ENCODE results near the gene ADRM1.

Gene ADRM1

DNA sequence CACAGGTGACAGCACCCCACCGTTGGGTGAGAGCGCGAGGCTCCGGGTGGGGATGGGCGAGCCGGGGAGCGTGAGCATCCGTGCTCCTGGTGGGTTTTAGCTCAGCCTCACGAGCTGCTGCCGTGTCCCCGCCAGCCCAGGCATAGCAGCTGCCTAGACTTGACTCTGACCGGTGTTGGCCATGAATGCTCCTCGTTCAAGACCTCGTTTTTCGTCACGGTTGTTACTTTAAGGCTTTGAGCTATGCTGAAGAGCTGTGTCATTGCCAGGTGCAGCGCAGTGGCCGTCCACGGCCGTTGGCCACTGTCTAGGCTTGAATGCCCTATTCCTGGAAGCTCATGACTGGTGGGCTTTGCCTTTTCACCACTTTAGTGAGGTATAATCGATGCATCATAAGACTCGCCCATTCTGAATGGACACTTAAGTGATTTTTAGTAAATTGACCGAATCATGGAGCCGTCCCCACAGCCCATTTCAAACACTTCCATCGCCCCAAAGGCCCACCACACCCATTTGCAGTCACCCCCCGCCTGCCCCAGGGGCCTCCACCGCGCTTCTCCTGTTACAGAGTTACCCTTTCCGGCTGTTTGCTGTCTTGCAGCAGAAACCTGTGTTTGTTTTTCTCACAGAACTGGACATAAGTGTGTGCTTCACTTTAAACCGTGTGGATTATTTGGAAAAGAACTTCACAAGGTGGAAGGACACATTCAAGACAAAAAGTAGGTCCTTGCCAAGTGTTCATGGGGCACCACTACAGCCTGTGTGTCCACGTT, 21.4 kb upstream of the ADRM1 start:
- DNase-seq: no peak

DNA sequence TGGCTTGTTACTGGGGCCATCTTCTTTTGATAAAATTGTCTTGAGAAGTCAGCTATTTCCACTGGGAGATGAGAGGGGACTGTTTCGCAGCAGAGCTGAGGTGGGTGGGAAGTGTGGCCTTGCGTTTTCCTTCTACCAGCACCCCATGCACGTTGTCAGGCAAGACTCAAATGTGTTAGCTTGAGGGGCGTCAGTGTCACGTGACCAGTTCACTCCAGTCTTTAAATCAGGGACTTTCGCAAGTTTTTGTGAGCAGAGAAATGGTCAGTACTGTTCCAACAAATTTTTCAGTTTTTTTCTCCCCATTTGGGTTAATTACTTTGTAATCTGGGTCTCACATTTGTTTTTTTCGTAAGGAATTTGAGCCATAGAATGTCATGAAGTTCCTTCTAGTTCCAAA, 20.7 kb upstream of the ADRM1 start:
- DNase-seq: no peak

DNA sequence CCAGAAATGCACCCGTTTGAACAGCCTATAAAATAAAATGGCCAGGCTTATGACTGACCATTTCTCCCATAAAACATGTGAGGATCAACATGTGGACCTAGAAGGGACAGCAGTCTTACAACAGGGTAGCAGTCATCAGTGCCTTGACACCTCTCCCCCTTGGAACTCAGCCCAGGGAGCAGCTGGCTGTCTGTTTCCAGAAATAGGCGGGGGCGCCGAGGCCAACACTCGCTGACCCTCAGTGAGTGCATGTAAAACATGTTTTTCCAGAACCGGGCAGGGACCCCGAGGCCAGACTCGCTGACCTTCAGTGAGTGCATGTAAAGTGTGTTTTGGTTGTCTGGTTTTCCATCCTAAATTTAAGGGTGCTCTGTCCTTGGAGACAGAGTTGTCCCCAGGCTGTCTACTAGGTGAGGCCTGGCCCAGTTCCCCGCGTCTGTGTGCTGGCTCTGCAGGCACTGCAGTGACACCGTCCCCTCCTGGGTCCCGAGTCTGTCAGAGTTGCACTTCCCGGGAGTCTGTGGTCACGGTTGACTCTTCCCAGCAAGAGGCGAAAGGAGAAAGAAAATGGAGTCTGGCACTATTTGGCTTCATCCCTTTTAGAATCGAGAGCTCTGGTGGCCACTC, 19.8 kb upstream of the ADRM1 start:
- DNase-seq: no peak

DNA sequence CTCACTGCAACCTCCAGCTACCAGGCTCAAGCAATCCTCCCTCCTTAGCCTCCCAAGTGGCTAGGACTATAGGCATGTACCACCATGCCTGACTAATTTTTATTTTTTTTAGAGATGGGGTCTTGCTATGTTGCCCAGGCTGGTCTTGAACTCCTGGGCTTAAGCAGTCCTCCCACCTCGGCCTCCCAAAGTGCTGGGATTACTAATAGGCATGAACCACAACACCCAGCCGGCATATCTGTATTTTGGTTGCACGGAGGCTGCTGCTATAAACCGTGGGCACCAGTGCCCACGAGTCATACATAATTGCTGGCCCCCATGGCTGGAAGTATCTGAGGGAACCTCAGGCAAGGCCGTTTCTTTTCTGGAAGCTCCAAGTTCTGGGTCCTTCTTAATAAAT, 18.3 kb upstream of the ADRM1 start:
- no peak for DNase-seq

DNA sequence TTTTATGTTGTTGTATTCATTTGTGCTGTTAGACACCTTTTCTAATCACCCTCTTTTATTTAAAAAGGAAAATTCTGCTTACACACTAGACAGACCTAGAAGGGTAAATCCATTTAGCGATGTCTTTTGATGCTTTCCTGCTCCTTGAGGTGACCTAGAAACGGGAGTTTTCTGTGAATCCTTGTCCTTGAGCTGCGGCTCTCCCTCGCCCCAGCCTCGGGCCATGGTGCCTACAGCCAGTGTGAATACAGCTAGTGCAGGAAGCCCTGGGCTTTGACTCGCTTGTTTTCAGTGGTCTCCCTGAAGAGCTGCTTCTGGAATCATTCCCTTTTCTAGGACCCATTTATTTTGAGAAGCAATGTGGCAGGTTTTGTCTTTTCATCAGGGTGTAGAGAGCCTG, 17.6 kb upstream of the ADRM1 start:
- no peak for DNase-seq

DNA sequence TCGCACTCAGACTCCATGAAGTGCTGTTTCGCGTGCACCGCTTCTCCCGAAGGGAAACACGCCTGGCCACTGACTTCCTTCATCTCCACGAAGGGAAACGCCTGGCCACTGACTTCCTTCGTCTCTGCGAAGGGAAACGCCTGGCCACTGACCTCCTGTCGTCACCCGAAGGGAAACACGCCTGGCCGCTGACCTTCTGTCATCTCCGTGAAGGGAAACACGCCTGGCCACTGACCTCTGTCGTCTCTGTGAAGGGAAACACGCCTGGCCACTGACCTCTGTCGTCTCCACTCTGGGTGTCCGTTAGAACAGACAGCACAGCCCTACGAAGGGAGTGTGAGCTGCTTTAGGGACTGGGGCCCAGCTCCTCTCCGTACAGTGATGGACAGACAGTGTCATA, 17.1 kb upstream of the ADRM1 start:
- DNase-seq: no peak

DNA sequence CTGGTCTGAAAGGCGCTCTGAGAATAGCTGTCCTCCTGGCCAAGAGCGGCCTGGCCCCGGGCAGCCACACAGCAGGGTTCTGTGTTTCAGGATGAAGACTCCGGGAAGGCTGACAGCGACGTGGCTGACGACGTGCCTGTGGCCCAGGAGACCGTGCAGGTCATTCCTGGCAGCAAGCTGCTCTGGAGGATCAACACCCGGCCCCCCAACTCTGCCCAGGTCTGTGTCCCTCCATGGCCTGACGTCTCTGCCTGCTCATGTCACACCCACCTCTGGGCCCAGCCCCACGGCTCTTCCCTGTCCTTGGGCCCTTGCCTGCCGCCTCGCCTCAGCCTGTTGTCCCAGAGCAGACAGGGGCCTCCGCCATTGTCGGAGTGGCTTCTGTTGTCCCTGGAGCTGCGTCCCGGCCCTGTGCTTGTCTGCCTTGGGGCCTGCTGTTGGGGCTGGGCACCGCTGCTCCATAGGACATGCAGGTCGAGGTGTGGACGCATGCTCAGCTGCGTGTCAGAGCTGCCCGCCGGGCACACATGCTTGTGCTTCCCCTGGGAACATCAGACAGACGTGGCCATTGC, 16.2 kb upstream of the ADRM1 start:
- DNase-seq: no peak

DNA sequence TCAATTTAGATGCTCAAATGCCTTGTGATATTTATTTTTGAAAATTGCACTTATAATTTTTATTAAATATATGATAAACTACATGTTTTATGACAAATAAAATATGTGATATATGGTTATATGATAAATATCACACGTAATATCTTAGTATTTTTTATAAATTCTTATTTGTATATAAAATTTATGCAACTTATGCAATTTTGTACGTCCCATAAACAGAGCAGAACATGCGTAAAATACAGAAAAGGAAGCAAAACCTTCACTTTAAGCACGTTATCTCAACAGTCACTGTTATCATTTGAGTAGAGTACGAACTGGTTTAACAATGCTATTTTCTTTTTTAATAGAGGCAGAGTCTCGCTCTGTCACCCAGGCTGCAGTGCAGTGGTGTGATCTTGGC, 15.7 kb upstream of the ADRM1 start:
- DNase-seq: no peak

DNA sequence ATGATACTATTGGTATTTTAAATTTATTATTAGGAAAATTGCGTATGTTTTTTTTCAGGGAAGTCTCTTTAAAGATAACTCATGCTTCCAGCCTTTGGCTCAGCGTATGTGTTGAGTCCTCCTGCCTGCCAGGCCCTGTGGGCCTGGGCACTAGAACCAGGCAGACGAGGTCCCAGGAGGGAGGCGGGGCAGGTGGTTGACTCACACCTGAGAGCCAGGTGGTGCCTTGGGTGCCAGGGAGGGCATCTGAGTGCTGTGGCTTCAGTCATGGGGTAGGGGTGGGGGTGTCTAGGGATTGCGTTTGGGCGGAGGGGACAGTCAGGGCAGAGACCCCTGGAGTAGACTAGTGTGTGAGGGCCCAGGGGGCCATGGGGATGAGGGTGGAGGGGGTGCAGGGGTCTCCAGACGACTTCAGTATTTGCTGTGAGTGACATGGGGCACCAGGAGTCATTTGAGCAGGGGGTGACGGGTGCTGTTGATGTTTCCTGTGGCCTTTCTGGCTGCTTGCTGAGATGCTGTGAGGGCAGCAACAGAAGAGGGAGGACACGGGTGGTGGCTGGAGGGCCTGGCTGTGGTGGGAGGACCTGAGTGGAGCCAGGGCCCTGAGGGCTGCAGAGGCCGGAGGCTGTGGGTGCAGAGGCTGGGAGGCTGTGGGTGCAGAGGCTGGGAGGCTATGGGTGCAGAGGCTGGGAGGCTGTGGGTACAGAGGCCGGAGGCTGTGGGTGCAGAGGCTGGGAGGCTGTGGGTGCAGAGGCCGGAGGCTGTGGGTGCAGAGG, 14.8 kb upstream of the ADRM1 start:
- no peak for DNase-seq

DNA sequence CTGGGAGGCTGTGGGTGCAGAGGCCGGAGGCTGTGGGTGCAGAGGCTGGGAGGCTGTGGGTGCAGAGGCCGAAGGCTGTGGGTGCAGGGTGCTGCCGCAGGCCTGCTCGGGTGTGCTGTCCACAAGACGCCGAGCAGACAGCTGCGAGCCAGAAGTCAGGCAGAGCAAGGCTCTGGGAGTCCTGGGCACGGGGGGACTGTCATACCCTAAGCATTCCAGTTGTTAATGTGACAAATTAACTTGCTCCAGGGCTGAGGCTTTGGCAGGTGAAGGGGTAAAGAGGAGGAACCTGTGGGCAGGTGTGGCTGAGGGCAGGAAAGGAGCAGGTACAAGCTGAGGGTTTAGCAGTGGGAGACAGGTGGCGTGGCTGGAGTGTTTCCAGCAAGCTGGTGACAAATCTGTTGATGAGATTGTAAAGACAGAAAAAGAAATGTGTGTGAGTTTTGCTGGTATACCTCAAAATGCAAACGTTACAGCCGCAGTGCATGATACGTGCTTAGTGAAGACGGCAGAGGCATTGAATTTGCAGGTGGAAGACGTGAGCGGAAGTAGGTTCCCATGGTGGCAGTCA, 14.2 kb upstream of the ADRM1 start:
- no peak for DNase-seq

DNA sequence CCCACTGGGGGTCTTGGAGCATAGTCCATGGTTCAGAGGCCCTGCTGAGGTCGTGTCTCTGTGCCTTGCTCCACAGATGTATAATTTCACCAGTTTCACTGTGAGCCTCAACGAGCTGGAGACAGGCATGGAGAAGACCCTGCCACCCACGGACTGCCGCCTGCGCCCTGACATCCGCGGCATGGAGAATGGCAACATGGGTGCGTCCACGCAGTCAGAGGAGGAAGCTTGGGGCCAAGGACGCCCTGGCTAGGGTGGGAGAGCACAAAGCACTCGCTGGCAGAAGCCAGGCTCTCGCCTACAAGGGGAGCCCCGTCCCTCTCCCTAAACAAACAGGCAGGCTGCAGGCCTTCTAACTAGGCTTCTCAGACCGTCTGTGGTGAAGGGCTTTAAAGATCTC, 13.7 kb upstream of the ADRM1 start:
- no peak for DNase-seq

DNA sequence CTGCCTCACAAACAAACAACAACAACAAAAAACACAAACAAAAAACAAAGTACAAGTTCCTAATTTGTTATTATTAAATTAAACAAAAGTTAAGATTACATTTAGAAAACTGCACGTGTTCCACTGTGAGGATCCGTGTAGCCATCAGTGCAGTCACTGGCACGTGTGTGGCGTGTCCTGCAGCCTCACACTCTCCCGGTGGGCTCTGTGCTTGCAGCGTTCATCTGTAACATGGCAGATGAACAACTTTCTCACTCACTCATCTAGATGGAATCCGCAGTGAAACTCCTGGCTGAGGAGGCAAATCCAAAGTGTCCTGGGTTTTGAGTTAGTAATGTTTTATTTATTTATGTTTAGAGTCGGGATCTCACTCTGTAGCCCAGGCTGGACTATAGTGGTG, 12.9 kb upstream of the ADRM1 start:
- no peak for DNase-seq

DNA sequence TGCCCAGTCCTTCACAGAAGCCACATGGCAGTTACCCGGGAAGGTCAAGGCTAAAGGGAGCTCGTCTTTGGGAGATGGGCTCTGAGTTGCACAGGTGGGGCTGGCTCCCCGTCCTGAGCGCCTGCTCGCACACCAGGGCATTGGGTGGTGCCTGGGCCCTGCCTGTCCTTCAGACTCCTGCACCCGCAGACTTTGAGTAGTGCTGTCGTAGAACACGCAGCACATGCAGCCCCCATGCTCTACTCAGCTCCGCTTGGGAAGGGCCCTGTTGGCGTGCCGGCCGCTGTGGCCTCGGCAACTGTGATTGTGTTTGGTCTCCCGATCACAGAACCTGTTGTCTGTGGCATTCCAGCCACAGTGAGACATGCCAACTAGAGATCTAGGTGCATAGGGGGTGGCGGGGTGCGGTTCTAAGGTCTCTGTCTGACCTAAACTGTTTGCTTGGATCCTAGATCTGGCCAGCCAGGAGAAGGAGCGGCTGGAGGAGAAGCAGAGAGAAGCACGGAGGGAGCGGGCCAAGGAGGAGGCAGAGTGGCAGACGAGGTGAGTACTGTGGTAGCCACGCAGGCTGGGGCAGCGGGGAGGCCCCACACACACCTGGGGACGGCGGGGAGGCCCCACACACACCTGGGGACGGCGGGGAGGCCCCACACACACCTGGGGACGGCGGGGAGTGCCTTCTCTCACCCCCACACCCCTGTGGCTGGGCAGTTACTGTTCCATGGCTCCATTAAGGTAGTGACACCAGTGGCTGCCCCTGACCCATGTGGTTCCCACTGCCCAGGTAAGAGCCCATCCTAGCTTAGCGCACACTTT, 11.3 kb upstream of the ADRM1 start:
- no peak for DNase-seq

DNA sequence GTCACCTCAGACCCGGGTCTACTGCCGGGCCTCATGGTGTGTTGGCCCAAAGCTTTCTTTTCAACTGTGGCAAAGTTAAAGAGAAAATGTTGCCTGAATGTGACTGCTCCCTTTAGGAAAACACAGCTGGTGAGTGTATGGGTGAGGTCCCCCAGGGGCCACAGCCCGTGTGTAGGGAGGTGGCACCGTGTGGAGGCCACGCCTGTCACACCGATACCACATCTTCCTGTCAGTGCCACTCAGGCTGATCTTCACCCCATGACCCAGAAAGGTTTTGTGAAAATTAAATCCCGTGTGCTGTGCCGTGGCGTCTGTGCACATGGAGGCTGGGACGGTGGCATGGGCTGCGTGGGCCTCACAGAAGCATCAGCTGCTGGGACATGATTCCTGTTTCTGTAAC, 10.7 kb upstream of the ADRM1 start:
- DNase-seq: no peak

DNA sequence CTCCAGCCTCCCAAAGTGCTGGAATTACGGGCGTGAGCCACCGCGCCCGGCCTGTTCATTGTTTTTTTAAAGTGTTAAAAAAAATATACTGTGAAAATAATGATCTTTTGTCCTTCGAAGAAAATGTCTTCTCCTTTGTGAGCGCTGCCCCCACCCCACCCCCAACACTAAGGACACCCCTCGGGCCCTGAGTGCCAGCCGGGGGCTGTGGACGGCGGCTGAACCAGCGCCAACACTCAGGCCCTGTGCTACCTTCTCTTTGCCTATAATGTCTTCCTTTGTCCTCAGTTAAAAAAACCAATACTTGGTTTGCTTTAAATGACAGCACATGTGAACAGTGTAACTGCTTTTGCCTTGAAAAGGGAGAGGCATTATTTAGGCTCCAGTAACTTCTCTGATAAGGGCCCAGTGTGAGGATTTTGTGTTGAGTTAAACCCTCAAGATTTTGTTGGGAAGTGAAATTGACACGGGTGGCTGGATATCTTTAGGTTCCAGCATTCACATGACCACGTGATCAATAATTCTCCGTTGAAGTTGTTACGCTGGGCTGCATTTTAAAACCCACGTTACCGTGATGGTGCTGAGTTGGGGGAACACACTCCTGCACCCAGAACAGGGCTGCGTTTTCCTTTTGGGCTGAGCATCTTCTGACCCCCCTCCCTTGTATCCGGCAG, 9.5 kb upstream of the ADRM1 start:
- no peak for DNase-seq

DNA sequence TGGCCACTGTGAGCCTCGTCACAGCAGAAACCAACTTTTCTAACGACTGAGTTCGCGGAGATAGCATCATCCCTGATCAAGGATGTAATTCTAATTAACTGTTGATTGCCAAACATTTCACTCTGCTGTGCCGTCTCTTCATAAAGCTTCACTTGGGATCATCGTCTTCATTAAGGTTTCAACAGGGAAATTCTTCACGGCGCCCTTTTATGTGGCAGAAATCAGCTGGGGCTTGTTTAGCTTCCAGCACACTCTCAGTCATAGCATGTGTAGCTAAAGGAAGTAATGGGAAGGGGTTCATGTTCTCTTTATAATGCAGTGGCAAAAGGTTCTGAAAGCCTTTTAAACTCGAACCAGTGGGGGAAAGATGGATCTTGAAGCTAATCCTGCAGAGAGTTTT, 8.9 kb upstream of the ADRM1 start:
- DNase-seq: no peak

DNA sequence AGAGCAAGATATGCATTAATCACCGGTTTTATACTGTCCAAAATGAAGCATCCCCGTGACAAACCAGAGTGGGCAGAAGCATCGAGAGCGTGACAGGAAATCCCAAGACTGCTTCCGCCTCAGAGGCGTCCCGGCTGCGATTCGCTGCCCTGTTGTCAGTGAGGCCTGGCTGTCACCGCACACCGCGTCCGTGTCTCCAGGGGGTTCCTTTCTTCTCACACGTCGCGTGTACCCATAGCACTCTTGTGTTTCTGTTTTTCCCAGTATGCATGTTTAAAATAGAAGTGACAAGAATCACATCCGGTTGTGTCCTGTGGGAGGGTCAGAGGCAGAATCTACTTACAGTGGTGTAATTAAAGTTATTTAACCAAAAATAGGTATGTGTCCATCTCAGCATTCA, 8.3 kb upstream of the ADRM1 start:
- DNase-seq: no peak

DNA sequence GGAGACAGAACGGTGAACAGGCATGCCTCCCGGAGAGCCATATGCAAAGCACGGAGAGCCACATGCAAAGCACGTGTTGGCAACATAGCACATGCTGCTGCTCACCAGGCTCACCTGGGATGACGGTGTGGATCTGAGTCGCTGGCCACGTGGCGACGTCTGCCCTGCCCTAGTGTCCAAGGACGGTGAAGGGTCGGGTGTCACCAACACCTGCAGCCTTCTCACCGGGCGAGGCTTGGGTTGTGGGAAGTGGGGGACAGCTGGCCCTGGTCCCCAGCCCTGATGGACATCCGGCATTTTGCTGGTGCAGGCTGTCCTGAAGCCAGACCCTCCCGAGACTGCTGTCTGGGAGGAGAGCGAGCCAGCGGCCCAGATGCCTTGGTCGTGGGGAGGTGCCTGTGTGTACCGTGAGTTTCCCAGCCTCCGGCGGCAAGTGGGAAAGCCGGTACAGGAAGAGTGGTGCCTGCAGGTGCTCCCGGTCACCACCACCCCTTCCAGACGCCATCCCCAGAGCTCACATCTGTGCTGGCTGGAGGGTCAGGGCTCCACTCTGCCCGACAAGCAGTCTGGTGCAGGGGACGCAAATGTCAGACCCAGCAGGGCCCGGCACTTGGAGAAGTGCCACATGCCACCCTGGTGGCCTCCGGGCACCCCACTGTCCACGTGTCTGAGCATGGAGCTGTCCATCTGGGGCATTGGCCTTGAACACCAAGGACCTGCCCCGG, 5.9 kb upstream of the ADRM1 start:
- DNase-seq: no peak

DNA sequence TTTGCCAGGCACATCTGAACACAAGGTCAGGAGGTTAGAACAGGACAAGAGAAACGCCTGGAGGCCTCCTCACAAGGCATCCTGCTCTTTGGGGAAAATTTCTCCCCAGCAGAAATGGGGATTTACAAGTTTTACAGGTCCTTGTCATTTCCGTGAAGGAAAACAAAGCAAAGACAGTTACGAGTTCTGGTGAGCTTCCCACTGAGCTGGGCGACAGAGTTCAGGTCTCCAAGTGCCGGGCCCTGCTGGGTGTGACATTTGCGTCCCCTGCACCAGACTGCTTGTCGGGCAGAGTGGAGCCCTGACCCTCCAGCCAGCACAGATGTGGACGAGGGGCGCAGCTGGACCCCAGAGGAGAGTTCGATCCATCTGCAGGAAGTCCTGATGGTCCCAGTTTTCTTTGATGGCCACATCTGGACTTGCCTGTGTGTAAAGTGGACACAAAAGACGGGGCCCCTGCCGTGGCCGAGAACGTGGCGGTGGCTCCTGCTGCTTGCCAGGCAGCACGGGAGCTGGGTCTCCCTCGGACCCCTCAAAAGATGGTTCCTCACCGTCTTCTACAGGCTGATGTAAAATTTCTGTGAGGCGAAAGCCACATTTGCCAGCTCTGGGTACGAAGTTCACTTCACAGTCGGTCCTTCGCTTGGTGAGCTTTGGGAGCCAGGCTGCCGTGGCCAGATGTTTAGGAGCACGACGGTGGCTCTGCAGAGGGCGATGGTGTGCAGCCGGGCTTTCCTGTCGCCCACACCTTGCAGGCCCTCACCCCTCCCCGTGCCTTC, 5.2 kb upstream of the ADRM1 start:
- DNase-seq: no peak

DNA sequence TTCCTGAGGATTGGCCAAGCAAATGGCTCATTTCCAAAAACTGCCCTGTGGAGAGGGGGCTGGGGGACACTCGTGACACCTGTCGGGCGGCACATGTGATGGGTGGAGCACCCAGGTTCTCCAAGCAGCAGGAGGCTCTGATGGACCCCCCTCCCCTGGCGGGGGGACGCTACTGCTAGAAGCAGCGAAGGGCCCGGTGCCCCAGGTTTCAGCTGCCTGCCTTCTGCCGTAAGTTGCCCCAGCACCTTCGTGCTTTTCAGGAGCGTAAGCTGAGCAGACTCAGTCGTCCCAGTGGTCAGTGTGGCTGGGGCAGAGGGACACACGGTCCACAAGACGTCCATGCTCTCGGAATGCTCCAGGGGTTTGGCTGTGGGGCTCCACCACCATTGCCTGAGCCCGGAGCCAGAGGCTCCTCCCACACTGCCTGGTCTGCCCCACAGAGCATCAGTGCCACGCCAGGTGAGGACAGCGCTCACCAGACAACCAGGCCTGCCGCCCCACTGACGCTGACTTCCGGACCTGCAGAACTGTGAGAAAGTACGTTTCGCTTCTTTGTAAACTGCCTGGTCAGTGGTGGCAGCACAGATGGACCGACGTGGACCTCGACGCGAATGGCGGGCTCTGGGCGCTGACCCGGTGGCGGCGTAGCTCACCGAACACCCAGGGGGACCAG, 4.1 kb upstream of the ADRM1 start:
- no peak for DNase-seq
